MCF 10A (cell line): ENCODE data around the gene ATG10. TPM values are rescaled to one million over a fixed set of nuclear protein-coding genes. Genes with fewer than 3 reads are reported as not detected.

Source experiments
- BruUV-seq: library from RNA; stranded (reverse); fragments of 400-500 nt; replicated peaks from 2 replicates; lab custom pipeline; 2021; lab: Mats Ljungman, UMichigan
- CTCF ChIA-PET: fragments of 300-600 bp; sonication (Branson Sonifier 250); formaldehyde crosslinking; extraction: SDS; loops from one replicate; lab custom pipeline; 2021; ENCODE audit warnings: antibody characterized with exemption, inconsistent platforms; lab: Yijun Ruan, JAX
- POLR2A ChIA-PET: fragments of 300-600, 350-650 bp; sonication (Branson Sonifier 250); formaldehyde crosslinking; extraction: SDS; loops from one replicate; lab custom pipeline; 2020; ENCODE audit warnings: antibody characterized with exemption, inconsistent platforms; lab: Yijun Ruan, JAX
- DNase-seq: peaks from one replicate; pipeline ENCODE4 v3.0.0-alpha.2; 2018; ENCODE audit not compliant: unreplicated experiment
- H3K27ac Mint-ChIP-seq: one replicate; pipeline ENCODE4 v1.8.0; 2022; ENCODE audit warnings: mild to moderate bottlenecking, low read depth, mixed read lengths; ENCODE audit not compliant: unreplicated experiment
- H3K27me3 Mint-ChIP-seq: one replicate; pipeline ENCODE4 v1.8.0; 2022; ENCODE audit warnings: mixed read lengths; ENCODE audit not compliant: insufficient read depth, unreplicated experiment
- H3K36me3 Mint-ChIP-seq: one replicate; pipeline ENCODE4 v1.8.0; 2022; ENCODE audit warnings: mild to moderate bottlenecking, moderate library complexity, mixed read lengths; ENCODE audit not compliant: insufficient read depth, unreplicated experiment
- H3K4me1 Mint-ChIP-seq: one replicate; pipeline ENCODE4 v1.8.0; 2022; ENCODE audit warnings: mixed read lengths; ENCODE audit not compliant: insufficient read depth, unreplicated experiment
- H3K4me3 Mint-ChIP-seq: one replicate; pipeline ENCODE4 v1.8.0; 2022; ENCODE audit warnings: mild to moderate bottlenecking, moderate library complexity, mixed read lengths; ENCODE audit not compliant: unreplicated experiment
- H3K9me3 Mint-ChIP-seq: one replicate; pipeline ENCODE4 v1.8.0; 2022; ENCODE audit warnings: mixed read lengths; ENCODE audit not compliant: unreplicated experiment
- intact Hi-C: fragments of 100-400 bp; cut with micrococcal nuclease; formaldehyde crosslinking; loops from 2 replicates; pipeline ENCODE4 v1.14.1; 2022
- total RNA-seq: library from RNA; stranded (reverse); gene quantifications from 2 replicates; pipeline ENCODE4 v1.2.3, GENCODE V29; 2022
- TF ChIP-seq, protein P1 (sequence below): fragments of 200-600 bp; IDR thresholded peaks from one replicate; pipeline ENCODE4 v1.8.0; 2022; ENCODE audit warnings: antibody characterized with exemption, mild to moderate bottlenecking; ENCODE audit not compliant: unreplicated experiment

ATG10 gene
- total RNA-seq, 1 experiment from 2014 or later = 9.9 TPM

GRCh38 chr5:82162573-82162972, 190.8 kb downstream of the ATG10 start:
- ChIA-PET POLR2A (interaction anchor here (0.7 to 2.7 kb wide), 2 partner anchors 11 to 24 kb away, joined by 3 to 18 read pairs; no protein-coding TSS in a partner anchor), CTCF (no interaction called here)
- TF ChIP-seq, protein P1, sequence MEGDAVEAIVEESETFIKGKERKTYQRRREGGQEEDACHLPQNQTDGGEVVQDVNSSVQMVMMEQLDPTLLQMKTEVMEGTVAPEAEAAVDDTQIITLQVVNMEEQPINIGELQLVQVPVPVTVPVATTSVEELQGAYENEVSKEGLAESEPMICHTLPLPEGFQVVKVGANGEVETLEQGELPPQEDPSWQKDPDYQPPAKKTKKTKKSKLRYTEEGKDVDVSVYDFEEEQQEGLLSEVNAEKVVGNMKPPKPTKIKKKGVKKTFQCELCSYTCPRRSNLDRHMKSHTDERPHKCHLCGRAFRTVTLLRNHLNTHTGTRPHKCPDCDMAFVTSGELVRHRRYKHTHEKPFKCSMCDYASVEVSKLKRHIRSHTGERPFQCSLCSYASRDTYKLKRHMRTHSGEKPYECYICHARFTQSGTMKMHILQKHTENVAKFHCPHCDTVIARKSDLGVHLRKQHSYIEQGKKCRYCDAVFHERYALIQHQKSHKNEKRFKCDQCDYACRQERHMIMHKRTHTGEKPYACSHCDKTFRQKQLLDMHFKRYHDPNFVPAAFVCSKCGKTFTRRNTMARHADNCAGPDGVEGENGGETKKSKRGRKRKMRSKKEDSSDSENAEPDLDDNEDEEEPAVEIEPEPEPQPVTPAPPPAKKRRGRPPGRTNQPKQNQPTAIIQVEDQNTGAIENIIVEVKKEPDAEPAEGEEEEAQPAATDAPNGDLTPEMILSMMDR = no peak
- Mint-ChIP-seq H3K27me3 (no peaks in the 10 kb centered on the region), H3K4me3 (no peak overlapping the region), H3K4me1 (peaks cover 42% of the 10 kb centered on the region), H3K27ac (no peak overlapping the region), H3K36me3 (no peaks in the 10 kb centered on the region), H3K9me3 (no peaks in the 10 kb centered on the region)
- no peak for DNase-seq
- no TSS peak for BruUV-seq
- intact Hi-C loops = no loop called here

DNA sequence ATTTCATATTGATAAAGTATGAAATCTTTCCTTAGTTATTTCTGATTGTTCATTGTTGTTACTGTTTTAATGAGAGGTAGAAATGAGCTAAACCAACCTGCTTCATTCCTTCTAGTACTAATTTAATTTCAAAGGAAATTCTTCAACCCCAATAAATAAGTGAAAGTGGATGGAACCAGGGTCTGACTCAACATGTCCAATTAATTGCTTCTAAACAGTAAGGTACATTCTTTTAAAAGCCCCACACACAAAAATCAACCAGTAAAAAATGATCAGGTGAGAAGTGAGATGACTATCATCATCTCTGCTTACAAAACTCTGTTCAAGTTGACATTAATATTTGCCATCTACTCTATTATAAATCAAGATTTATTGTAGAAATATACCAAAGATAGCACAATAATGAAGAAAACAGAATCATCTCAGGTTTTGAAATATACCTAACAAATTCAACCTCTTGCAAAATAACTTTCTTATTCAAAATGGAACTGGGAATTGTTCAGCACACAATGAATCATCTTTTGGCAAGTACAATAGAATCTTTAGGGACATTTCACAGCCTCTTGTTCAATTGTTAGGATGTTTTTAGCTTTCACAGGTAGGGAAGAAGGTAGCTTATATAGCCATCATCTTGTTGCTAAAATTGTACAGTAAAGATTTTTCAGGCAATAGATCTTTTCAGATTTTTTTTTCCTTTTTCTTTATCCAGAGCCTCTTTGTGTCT, 191.8 kb downstream of the ATG10 start:
- H3K9me3 Mint-ChIP-seq = peaks cover 2% of the 10 kb centered on the region
- H3K4me1 Mint-ChIP-seq = peaks cover 48% of the 10 kb centered on the region
- ChIA-PET CTCF (interaction anchor here (0.6 to 3.5 kb wide), 16 partner anchors 10 to 738 kb away, joined by 3 to 99 read pairs (median 12); partner anchors contain the start of gene SSBP2), POLR2A (interaction anchor here (0.6 to 3.5 kb wide), 17 partner anchors 9 to 740 kb away, joined by 3 to 94 read pairs (median 13); partner anchors contain the start of genes ATG10, RPS23 and SSBP2)
- no TSS peak for BruUV-seq
- H3K4me3 Mint-ChIP-seq = peak overlapping the region; percentile 11
- no peaks in the 10 kb centered on the region for H3K27me3 Mint-ChIP-seq
- peak; percentile 72 for DNase-seq
- TF ChIP-seq, protein P1 = no peak
- H3K36me3 Mint-ChIP-seq = no peaks in the 10 kb centered on the region
- intact Hi-C loops = no loop called here
- peak overlapping the region; percentile 88 for H3K27ac Mint-ChIP-seq

DNA sequence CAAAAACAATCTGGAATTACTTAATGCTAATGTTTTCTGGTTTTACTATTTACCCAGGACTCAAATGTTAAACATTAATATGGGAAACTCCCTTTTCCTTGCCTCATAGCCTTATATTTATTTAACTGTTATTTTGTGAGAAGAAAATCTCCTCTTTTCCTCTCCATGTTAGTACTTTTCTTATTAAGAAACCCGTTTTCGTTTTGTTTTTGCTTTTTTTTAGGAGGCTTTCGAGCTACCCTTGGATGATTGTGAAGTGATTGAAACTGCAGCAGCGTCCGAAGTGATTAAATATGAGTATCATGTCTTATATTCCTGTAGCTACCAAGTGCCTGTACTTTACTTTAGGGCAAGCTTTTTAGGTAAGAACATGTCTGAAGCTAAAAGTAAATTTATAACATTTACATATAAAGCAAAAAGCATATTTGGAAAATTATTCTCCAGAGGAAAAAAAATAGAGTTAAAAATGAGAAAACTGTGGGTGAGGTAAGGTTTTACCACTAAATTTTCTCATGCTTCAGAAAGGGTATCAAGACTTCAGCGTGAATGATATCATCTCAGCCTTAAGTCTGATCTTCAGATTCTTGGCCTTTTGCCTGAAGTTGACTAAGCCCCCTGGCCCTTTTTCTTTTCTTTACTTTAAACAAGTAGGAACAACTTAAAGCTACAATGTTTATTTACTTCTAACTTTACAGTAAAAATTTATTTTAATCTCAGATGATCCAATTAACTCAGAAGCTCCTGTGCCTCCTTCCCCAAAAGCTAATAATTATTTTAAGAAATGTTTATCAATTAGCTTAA, 192.6 kb downstream of the ATG10 start:
- TF ChIP-seq, protein P1 = no peak
- ChIA-PET CTCF (interaction anchor here (0.6 to 3.5 kb wide), 29 partner anchors 11 to 760 kb away, joined by 3 to 99 read pairs (median 6); partner anchors contain the start of gene SSBP2), POLR2A (interaction anchor here (0.6 to 3.5 kb wide), 26 partner anchors 10 to 744 kb away, joined by 3 to 94 read pairs (median 6); partner anchors contain the start of genes ATG10, RPS23 and SSBP2)
- BruUV-seq = TSS peak; percentile 10
- peaks cover 49% of the 10 kb centered on the region for H3K4me1 Mint-ChIP-seq
- no peaks in the 10 kb centered on the region for H3K36me3 Mint-ChIP-seq
- H3K27me3 Mint-ChIP-seq = no peaks in the 10 kb centered on the region
- DNase-seq = peak; percentile 75
- H3K4me3 Mint-ChIP-seq = peak overlapping the region; percentile 11
- intact Hi-C loops = no loop called here
- H3K27ac Mint-ChIP-seq = peak overlapping the region; percentile 88
- peaks cover 6% of the 10 kb centered on the region for H3K9me3 Mint-ChIP-seq
